GM12864 (cell line): ENCODE data around the gene MTARC2.

ENCODE experiments used
- DNase-seq: peaks from one replicate; pipeline ENCODE4 v3.0.0-alpha.2; 2011; ENCODE audit warnings: low read depth
- H3K4me3 ChIP-seq: 2 replicates; pipeline ENCODE4 v1.5.1; 2011; ENCODE audit warnings: mild to moderate bottlenecking, low read depth, low read length, control low read depth
- TF ChIP-seq, protein P1 (sequence below): IDR thresholded peaks from 2 replicates; pipeline ENCODE4 v1.5.1; 2011; ENCODE audit warnings: low read depth, mild to moderate bottlenecking, moderate library complexity, low read length, control low read depth, inconsistent platforms; ENCODE audit errors: missing control alignments

Gene MTARC2

DNA sequence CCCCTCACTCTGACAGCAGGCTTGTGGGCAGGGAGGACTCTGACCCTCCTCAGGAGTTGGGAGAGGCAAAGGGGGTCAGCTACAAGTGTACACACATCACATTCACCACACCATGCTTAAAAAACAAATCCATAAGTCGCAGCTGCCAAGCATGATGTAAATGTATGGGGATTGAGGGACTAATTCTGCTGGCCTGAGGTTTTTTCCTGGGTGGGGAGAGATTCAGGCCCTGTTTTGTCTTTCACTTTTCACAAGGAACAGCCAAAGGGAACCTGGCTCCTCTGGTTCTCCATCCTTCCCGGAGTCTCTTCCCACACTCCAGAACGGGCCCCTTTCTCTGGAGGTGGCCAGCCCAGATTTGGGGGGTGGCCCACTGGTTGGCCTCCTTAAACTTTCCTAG is 1.3 kb upstream of the MTARC2 start:
- TF ChIP-seq, protein P1, sequence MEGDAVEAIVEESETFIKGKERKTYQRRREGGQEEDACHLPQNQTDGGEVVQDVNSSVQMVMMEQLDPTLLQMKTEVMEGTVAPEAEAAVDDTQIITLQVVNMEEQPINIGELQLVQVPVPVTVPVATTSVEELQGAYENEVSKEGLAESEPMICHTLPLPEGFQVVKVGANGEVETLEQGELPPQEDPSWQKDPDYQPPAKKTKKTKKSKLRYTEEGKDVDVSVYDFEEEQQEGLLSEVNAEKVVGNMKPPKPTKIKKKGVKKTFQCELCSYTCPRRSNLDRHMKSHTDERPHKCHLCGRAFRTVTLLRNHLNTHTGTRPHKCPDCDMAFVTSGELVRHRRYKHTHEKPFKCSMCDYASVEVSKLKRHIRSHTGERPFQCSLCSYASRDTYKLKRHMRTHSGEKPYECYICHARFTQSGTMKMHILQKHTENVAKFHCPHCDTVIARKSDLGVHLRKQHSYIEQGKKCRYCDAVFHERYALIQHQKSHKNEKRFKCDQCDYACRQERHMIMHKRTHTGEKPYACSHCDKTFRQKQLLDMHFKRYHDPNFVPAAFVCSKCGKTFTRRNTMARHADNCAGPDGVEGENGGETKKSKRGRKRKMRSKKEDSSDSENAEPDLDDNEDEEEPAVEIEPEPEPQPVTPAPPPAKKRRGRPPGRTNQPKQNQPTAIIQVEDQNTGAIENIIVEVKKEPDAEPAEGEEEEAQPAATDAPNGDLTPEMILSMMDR, result no peak
- DNase-seq, result no peak
- H3K4me3 ChIP-seq, result no peak overlapping the region

DNA sequence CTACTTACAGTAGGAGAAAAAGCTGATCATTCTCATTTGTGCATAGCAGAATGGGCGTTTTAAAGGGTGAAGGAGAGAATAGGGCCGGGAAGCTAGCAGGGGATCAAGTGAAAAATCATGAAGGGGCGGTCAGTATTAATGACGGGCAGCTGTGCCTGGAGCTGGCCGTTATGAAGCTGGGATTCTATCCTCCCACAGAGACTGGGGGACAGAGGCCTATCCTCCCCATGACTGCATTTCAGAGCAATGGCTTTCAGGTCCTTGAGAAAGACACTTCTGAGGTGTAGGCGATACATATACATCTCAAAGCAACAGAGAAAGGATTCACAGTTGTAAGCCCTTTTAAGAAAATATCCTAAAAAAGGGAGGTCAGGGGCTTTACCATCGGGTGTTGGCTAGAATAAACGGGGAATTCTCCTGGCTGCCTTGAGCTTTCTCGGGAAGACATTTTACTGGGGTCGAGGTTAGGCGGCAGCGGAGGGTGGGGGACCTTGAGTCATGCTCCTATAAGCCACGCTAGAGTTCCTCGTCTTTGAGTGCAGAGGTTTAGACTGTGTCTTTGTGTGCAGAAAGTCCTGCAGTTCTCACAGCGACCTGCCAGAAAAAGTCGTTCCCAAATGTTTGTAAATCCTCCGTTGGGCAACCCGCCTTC is 559 bp upstream of the MTARC2 start:
- H3K4me3 ChIP-seq, result peak overlapping the region; percentile 92
- DNase-seq, result no peak
- TF ChIP-seq, protein P1, result no peak

DNA sequence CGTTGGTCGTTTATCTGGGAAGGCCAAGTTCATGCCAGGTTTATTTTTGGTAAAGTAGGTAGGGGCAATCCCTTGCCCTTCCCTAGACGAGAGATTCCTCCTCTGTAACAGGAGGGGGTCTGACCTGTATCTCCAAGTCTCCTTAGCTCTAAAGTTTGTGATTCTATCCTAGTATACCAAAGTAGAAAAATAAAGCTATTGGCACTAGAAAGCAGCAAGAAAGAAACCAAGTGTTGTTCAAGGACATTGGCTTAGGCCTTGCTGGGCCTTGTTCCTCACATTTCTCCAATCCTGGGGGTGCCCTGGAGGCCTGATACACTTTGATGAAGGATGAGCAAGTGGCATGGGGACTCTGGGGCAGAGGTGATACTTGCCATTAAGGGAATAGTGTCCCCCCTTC is 814 bp downstream of the MTARC2 start:
- DNase-seq, result no peak
- TF ChIP-seq, protein P1, result no peak
- H3K4me3 ChIP-seq, result peak overlapping the region; percentile 92

DNA sequence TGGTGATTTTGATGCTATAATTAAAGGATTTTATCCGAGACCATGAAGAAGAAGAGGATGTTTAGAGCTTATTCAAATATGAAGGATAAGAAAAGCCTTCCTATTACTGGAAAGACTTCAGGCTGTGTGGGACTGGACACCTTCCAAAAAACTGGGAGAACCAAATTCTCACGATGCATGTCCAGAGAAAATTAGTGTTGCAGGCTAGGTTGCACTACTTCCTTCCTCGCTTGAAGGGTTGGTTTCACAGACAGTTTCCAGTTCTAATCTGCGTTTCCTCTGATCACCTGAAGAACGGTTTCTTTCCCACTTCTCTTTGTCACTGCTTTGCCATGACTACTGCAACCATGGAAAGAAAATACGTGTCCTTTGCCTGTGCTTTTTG is 2.0 kb downstream of the MTARC2 start:
- TF ChIP-seq, protein P1, result no peak
- no peak for DNase-seq
- no peak overlapping the region; the same call in 1 of the 2 replicates for H3K4me3 ChIP-seq

DNA sequence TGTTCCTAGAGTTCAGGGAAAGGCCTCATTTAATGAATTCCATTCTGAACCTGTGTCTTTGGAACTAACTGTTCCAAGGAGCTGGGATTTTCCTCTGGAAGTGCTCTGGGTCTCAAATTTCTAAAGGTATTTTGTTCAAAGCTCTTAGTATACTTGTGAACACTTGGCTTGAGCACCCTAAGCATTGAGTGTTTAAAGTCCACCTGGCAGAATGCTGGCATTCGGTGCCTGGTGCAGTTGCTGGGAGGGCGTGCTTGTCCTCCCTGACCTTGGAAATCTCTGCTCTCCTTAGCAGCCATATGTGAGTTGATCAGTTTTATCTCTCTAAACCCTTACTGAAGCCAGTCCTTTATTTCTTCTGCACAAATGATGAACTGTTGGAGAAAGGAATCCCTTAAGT is 3.0 kb downstream of the MTARC2 start:
- no peak overlapping the region for H3K4me3 ChIP-seq
- TF ChIP-seq, protein P1, result no peak
- DNase-seq, result no peak

DNA sequence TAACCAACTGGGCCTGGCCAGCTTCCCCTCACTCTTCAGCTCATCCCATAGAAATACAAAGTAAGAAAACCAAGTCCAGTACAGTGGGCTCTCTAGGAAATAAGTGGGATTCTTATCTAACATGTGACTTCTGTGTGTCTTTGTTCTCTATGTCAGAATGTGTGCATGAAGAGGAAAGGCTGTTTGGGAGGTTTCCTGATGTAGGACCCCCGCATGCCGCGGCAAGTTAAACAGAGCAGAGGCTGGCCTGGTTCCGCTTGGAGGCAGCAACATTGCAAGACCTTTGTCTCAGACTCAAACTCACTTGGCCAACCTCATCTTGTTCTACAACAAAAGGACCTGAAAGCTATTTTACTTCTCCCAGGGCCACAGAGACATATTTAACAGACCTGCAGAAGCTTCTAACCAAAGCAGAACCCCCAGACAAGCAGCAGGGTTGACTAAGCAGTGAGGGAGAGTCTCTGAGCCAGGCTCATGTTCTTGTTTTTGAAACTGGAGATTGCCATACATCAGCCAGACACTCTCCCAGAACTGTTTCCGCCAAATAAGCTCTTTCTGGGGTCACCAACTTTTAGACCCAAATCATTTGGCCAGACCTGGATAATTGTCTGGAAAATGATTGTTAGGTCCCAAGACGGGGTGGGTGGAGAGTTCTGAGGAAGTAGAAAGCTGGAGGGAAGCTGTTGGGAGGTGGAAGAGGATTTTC is 6.2 kb downstream of the MTARC2 start:
- DNase-seq, result no peak
- TF ChIP-seq, protein P1, result no peak
- H3K4me3 ChIP-seq, result no peak overlapping the region

DNA sequence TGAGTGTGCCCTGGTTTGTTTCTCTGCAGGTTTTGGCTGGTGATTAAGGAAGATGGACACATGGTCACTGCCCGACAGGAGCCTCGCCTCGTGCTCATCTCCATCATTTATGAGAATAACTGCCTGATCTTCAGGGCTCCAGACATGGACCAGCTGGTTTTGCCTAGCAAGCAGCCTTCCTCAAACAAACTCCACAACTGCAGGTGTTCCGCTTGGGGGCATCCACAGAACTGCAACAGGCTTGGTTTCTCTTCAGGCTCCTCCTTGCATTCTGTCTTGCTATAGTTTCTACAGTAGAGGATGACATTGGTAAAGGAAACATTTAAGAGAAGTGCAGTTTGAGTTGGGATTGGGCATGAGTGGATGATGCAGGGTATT is 6.8 kb downstream of the MTARC2 start:
- no peak for DNase-seq
- H3K4me3 ChIP-seq, result no peak overlapping the region
- TF ChIP-seq, protein P1, result no peak
